Endothelial cell (in vitro differentiated cells): ENCODE data around the gene FZD4. TPM values are rescaled to one million over a fixed set of nuclear protein-coding genes. Genes with fewer than 3 reads are reported as not detected.

Experiments
- DNase-seq: peaks from one replicate; pipeline ENCODE4 v3.0.0; 2021; ENCODE audit warnings: low spot score
- H3K27ac Mint-ChIP-seq: one replicate; pipeline ENCODE4 v1.8.0; 2021; ENCODE audit warnings: mixed read lengths, inconsistent platforms; ENCODE audit not compliant: unreplicated experiment
- H3K27me3 Mint-ChIP-seq: one replicate; pipeline ENCODE4 v1.8.0; 2021; ENCODE audit warnings: mild to moderate bottlenecking, moderate library complexity, mixed read lengths, inconsistent platforms; ENCODE audit not compliant: unreplicated experiment
- H3K36me3 Mint-ChIP-seq: one replicate; pipeline ENCODE4 v1.8.0; 2021; ENCODE audit warnings: mild to moderate bottlenecking, low read depth, mixed read lengths, inconsistent platforms; ENCODE audit not compliant: unreplicated experiment
- H3K4me1 Mint-ChIP-seq: one replicate; pipeline ENCODE4 v1.8.0; 2021; ENCODE audit warnings: mild to moderate bottlenecking, mixed read lengths, inconsistent platforms; ENCODE audit not compliant: unreplicated experiment
- H3K4me3 Mint-ChIP-seq: one replicate; pipeline ENCODE4 v1.8.0; 2021; ENCODE audit warnings: mild to moderate bottlenecking, mixed read lengths, inconsistent platforms; ENCODE audit not compliant: unreplicated experiment
- H3K9me3 Mint-ChIP-seq: one replicate; pipeline ENCODE4 v1.8.0; 2021; ENCODE audit warnings: mixed read lengths, inconsistent platforms; ENCODE audit not compliant: unreplicated experiment
- CTCF ChIP-seq: fragments of 200-600 bp; sonication (generic); IDR thresholded peaks from one replicate; pipeline ENCODE4 v1.5.0; 2021; ENCODE audit warnings: antibody characterized with exemption; ENCODE audit not compliant: unreplicated experiment
- total RNA-seq: library from RNA; stranded (reverse); fragmentation: NEBNext Ultra II Directional; extraction: Animal tissue kit (Norgen Biotek cat#: 25700); gene quantifications from one replicate; pipeline ENCODE4 v1.2.1, GENCODE V29; 2021; ENCODE audit not compliant: unreplicated experiment

Gene FZD4
- total RNA-seq, 1 donor from 2014 or later = 71.5 TPM

GRCh38 chr11:86902345-86902744 lies 52.9 kb downstream of the FZD4 start:
- no peaks in the 10 kb centered on the region for H3K36me3 Mint-ChIP-seq
- H3K4me1 Mint-ChIP-seq = peaks cover under 1% of the 10 kb centered on the region
- no peaks in the 10 kb centered on the region for H3K9me3 Mint-ChIP-seq
- no peak overlapping the region for H3K27ac Mint-ChIP-seq
- H3K27me3 Mint-ChIP-seq = peaks cover 5% of the 10 kb centered on the region
- no peak for DNase-seq
- H3K4me3 Mint-ChIP-seq = no peak overlapping the region
- TF ChIP-seq CTCF = no peak

GRCh38 chr11:86901599-86901998 lies 53.6 kb downstream of the FZD4 start:
- no peaks in the 10 kb centered on the region for H3K36me3 Mint-ChIP-seq
- no peak for TF ChIP-seq CTCF
- no peak overlapping the region for H3K4me3 Mint-ChIP-seq
- no peaks in the 10 kb centered on the region for H3K4me1 Mint-ChIP-seq
- H3K27me3 Mint-ChIP-seq = peaks cover 5% of the 10 kb centered on the region
- H3K9me3 Mint-ChIP-seq = no peaks in the 10 kb centered on the region
- H3K27ac Mint-ChIP-seq = no peak overlapping the region
- no peak for DNase-seq

- no peak overlapping the region for H3K27ac Mint-ChIP-seq
- no peak for DNase-seq
- TF ChIP-seq CTCF = no peak
- no peak overlapping the region for H3K4me3 Mint-ChIP-seq
- no peaks in the 10 kb centered on the region for H3K9me3 Mint-ChIP-seq
- no peaks in the 10 kb centered on the region for H3K36me3 Mint-ChIP-seq
- H3K4me1 Mint-ChIP-seq = no peaks in the 10 kb centered on the region
- peaks cover 6% of the 10 kb centered on the region for H3K27me3 Mint-ChIP-seq
These were observed 55.0 kb downstream of the FZD4 start for GRCh38 chr11:86900162-86900561.

- no peak overlapping the region for H3K4me3 Mint-ChIP-seq
- H3K4me1 Mint-ChIP-seq = no peaks in the 10 kb centered on the region
- no peaks in the 10 kb centered on the region for H3K36me3 Mint-ChIP-seq
- TF ChIP-seq CTCF = no peak
- peaks cover 9% of the 10 kb centered on the region for H3K27me3 Mint-ChIP-seq
- no peak for DNase-seq
- H3K27ac Mint-ChIP-seq = no peak overlapping the region
- no peaks in the 10 kb centered on the region for H3K9me3 Mint-ChIP-seq
These were observed 56.5 kb downstream of the FZD4 start for GRCh38 chr11:86898689-86899088.

GRCh38 chr11:86896441-86896841 lies 58.8 kb downstream of the FZD4 start:
- H3K4me3 Mint-ChIP-seq = no peak overlapping the region
- no peak for DNase-seq

More at GRCh38 chr11:86896441-86896841, 58.8 kb downstream of the FZD4 start:
- Mint-ChIP-seq H3K4me1 (no peaks in the 10 kb centered on the region), H3K27ac (no peak overlapping the region), H3K36me3 (no peaks in the 10 kb centered on the region), H3K9me3 (no peaks in the 10 kb centered on the region), H3K27me3 (peaks cover 7% of the 10 kb centered on the region)
- no peak for TF ChIP-seq CTCF

Other genes starting within 250 kb of the FZD4 start
- gene PRSS23, start 154.9 kb downstream of the FZD4 start, total RNA-seq = 4.8 TPM
- gene TMEM135, start 82.5 kb upstream of the FZD4 start, total RNA-seq = 49.7 TPM